Activated CD4-positive, alpha-beta T cell treated with anti-CD3 and anti-CD28 coated beads, Interleukin-2, amount 50 U/mL, for 24 hours (primary cell): ENCODE data around the gene TMIGD2.
"Not testable (repeated sequence)": the region's sequence is repeated elsewhere in the genome, so short reads cannot be mapped to it uniquely, and the experiment has no call there.

Source experiments
- DNase-seq, 2 donors: peaks; one replicate each; pipeline ENCODE4 v3.0.0-alpha.2; 2020; ENCODE audit warnings: low read depth in 1 of 2, low spot score in 1 of 2

Gene TMIGD2

DNA sequence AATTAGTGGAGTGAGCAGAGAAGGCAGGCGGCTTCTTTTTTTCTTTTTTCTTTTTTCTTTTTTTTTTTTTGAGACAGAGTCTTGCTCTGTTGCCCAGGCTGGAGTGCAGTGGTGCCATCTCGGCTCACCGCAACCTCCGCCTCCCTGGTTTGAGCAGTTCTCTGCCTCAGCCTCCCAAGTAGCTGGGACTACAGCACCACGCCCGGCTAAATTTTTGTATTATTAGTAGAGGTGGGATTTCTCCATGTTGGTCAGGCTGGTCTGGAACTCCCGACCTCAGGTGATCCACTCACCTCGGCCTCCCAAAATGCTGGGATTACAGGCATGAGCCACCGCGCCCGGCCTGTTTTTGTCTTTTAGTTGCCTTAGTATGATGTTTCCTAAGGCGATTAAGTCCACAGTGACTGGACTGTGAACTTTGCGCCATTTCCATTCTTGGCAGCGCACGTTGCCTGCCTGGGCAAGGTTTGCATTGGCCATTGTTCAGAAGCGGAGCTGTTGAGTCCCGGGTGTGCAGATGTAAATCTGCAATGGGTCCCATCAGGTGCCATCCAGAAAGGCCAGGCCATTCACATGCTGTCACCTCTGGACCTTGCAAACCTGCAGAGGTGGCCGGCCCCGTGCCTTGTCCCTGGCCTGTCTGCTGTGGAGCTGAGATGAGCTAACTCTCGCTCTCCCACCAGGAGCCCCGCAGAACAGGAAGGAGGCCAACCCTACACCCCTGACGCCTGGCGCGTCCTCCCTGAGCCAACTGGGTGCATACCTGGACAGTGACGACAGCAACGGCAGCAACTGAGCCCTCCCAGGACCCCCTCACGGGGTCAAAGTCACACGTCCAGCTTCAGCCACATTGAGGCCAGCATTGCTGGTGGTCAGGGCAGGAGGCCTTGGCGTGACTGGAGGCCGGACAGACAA lies 34.0 kb downstream of the TMIGD2 start:
- no peak for DNase-seq

DNA sequence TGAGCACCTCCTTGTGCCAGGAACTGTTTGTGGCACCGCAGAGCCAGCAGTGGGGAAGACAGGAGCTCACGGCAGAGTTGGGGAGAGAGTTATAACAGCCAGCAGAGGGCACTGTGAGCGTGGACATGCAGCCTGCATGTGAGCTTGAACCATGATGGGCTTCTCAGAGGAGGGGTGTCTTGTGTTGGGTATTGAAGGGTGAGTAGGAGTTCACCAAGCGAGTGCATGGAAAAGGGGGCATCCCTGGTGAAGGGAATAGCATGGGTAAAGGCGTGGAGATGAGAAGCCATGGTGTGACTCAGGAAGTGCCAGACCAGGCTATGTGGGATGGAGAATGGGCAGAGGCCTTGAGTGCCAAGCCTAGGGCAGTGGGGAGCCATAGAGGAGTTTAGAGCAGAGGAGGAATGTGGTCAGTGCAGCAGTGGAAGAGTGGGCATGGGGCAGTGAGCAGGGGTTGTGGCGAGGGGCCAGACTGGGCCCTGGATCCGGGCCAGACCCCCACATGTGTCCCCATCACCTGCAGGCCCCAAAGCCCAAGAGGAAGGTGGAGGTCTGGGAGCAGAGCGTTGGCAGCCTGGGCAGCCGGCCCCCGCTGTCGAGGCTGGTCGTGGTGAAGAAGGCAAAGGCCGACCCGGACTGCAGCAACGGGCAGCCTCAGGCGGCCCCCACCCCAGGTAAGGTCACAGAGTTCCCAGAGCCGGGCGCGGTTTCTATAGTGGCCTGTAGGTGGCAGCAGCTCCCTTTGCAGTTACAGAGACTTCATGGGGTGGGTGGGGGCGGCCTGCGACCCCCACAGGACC lies 34.9 kb downstream of the TMIGD2 start:
- peak; percentile 31 to 40 for DNase-seq

DNA sequence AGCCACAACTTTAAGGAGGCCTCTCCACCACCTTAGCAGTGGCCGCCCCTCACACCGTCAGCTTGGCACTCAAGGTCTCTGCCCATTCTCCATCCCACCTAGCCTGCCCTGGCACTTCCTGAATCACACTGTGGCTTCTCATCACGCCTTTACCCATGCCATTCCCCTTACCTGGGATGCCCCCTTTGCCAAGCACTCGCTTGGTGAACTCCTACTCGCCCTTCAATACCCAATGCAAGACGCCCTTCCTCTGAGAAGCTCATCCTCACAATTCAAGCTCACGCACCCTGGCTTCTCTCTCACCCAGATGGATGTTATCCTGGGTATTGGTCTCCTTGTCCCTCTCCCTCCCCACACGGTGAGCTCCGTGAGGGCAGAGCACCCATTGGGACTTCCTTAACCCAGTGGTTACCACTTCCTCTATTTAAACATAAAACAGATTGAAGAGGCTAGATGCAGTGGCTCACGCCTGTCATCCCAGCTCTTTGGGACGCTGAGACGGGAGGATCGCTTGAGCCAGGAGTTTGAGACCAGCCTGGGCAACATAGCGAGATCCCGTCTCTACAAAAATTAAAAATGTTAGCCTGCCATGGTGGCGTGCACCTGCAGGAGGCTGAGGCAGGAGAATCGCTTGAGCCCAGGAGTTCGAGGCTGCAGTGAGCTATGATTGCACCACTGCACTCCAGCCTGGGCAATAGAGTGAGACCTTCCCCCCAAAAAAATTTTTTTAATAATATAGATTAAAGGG lies 35.8 kb downstream of the TMIGD2 start:
- no peak for DNase-seq

DNA sequence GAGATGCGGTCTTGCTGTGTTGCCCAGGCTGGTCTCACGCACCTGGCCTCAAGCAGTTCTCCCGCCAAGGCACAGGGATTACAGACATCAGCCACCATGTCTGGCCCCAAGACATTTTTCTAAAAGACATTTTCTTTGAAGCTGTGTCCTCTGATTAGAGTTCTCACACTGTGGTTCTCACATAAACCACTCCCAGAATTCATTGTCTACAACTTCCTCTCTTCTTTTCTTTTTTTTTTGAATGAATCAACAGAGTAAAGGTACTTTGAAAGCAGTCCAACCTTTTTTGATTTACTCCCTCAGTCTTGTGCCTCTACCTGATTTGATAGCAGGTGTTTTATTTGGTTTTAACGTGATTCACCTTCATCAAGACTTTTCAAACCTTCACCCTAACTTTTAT lies 37.4 kb downstream of the TMIGD2 start:
- DNase-seq, result no peak

DNA sequence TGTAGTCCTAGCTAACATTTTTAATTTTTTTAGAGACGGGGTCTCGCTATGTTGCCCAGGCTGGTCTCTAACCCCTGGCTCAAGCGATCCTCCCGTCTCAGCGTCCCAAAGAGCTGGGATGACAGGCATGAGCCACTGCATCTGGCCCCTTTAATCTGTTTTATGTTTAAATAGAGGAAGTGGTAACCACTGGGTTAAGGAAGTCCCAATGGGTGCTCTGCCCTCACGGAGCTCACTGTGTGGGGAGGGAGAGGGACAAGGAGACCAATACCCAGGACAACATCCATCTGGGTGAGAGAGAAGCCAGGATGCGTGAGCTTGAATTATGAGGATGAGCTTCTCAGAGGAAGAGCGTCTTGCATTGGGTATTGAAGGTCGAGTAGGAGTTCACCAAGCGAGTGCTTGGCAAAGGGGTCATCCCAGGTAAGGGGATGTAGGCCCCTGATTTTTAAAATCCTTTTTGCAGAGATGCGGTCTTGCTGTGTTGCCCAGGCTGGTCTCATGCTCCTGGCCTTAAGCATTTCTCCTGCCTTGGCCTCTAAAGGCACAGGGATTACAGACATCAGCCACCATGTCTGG lies 41.5 kb downstream of the TMIGD2 start:
- DNase-seq, result no peak

DNA sequence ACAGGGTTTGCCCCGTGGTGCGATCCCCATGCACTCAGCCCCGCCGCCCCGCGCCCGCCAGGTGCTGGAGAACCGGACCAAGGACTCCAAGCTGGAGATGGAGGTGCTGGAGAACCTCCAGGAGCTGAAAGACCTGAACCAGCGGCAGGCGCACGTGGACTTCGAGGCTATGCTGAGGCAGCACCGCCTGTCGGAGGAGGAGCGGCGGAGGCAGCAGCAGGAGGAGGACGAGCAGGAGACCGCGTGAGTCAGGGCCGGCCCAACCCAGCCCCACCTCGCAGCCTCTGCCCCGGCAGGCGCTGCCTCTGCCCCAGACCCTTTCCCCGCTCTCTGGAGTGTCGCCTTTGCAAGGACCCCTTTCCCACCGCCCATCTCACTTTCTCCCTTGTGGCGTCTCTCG lies 44.0 kb downstream of the TMIGD2 start:
- no peak for DNase-seq

DNA sequence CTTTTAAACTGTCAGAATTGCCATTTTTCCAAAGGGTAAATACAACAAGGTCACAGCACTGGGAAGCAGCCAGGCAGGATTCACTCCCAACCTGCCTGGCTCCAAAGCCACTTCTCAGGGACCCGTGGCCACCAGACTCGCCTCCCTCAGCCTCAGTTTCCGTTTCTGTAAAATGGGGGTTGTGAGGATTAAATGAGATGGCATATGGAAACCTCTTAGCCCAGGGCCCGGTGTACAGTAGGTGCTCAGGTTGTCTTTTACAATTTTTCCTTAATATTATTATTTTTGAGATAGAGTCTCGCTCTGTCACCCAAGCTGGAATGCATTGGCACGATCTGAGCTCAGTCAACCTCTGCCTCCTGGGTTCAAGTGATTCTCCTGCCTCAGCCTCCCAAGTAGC lies 45.2 kb downstream of the TMIGD2 start:
- no peak for DNase-seq

DNA sequence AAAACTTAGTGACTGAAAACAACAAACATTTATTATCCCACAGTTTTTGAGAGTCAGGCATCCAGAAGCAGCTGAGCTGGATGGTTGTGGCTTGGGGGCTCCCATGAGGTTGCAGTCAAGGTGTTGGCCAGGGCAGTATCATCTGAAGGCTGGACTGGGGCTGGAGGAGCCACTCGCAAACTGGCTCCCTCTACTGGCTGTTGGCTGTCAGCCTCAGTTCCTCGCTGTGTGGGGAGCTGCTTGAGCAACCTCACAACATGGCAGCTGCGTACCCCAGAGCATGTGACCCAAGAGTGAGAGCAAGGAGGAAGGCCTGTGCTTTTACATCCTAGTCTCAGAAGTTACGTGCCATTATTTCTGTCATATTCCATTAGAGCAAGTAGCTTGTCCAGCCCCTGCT lies 45.6 kb downstream of the TMIGD2 start:
- DNase-seq, result no peak

DNA sequence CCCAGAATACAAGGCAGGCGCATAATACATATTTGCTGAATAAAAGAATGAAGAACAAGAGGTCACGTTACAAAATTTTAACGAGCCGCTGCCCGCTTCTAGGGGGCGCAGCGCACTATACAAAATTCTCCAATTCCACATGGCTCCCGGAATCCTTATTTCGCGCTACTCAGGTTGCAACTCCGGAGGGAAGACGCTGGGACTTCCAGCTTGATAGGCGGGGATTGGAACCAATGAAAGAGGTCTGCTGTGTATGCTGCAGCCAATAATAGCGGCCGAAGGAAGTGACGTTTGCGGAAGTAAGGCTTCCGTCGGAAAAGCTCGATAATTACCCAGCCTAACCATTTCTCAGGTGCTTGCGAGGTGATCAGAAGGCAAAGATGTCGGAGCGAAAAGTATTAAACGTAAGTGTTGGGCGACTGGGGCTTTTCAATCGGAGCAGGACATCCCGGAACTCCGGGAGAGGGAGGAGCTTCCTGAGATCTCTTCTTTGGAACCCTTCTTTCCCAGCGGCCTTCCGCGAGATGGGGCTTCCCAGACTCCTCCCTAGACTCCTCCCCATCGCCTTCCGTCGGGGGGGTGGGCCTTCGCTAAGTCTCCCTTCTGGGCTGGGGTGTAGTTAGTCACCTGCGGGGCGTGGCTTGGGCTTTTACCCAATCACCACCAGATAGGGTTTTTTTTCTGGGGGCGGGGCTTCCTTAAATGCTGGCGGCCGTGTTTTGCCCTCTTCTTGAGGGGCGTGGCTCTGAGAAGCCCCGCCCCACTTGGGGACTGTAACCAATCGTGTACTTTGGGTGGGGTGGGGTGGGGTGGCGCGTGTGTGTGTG lies 55.2 kb downstream of the TMIGD2 start, which contains the start of gene YJU2:
TSS of gene YJU2 (plus strand) at position 314 of the 827 bp plus-strand sequence. CDS start at position 381, 67 bp downstream.
- DNase-seq, result peak; percentile 93 to 99

DNA sequence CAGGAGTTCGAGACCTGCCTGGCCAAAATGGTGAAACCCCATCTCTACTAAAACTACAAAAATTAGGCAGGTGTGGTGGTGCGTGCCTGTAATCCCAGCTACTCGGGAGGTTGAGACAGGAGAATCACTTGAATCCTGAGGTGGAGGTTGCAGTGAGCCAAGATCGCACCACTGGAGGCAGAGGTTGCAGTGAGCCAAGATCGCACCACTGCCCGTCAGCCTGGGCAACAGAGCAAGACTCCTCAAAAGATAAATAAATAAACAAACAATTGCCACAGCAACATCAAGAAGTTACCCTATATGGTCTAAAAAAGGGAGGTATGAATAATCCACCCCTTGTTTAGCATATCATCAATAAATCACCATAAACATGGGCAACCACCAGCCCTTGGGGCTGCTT lies 56.3 kb downstream of the TMIGD2 start:
- DNase-seq, result not testable (repeated sequence)
